IMR-90 (cell line): ENCODE data around the gene ABHD16B. TPM values are rescaled to one million over a fixed set of nuclear protein-coding genes. Genes with fewer than 3 reads are reported as not detected.

Source experiments
- ATAC-seq: fragments of 200-7000 bp; cut with Tn5 transposase; 2 replicates; pipeline ENCODE4 v1.9.1; 2020; ENCODE audit warnings: low read depth, mild to moderate bottlenecking, moderate library complexity
- BruUV-seq: library from RNA; stranded (reverse); fragments of 400-500 nt; replicated peaks from 2 replicates; lab custom pipeline; 2021; lab: Mats Ljungman, UMichigan
- CTCF ChIA-PET: fragments of 300-600 bp; formaldehyde crosslinking; extraction: SDS; loops from one replicate; lab custom pipeline; 2021; ENCODE audit warnings: antibody characterized with exemption; lab: Yijun Ruan, JAX
- POLR2A ChIA-PET: fragments of 300-600 bp; sonication (Branson Sonifier 250); formaldehyde crosslinking; loops from one replicate; lab custom pipeline; 2022; ENCODE audit warnings: antibody characterized with exemption; ENCODE audit not compliant: unreplicated experiment; lab: Charles Lee
- DNase-seq: peaks from one replicate; pipeline ENCODE4 v3.0.0; 2013
- H2AFZ ChIP-seq: replicated peaks from 2 replicates; pipeline ENCODE3; 2013; ENCODE audit warnings: low read length, mild to moderate bottlenecking; ENCODE audit not compliant: poor library complexity
- H2AK5ac ChIP-seq: 2 replicates; pipeline ENCODE4 v1.6.1; 2013; ENCODE audit warnings: low read depth, low read length, inconsistent platforms
- H2AK9ac ChIP-seq: replicated peaks from 2 replicates; pipeline ENCODE3; 2013; ENCODE audit warnings: mild to moderate bottlenecking, low read depth, low read length, moderate library complexity; ENCODE audit not compliant: poor library complexity
- H2BK120ac ChIP-seq: 2 replicates; pipeline ENCODE4 v1.6.1; 2013; ENCODE audit warnings: low read depth, low read length, inconsistent platforms
- H2BK15ac ChIP-seq: 3 replicates; pipeline ENCODE4 v1.6.1; 2013; ENCODE audit warnings: low read depth, low read length, inconsistent platforms
- H2BK20ac ChIP-seq: 2 replicates; pipeline ENCODE4 v1.6.1; 2013; ENCODE audit warnings: low read depth, mild to moderate bottlenecking, inconsistent platforms, low read length, moderate library complexity
- H2BK5ac ChIP-seq: 2 replicates; pipeline ENCODE4 v1.6.1; 2013; ENCODE audit warnings: mild to moderate bottlenecking, low read depth, low read length, inconsistent platforms; ENCODE audit not compliant: poor library complexity, severe bottlenecking
- H3K14ac ChIP-seq: replicated peaks from 2 replicates; pipeline ENCODE4 v1.6.1; 2013; ENCODE audit warnings: low read depth, low read length, inconsistent platforms
- H3K18ac ChIP-seq: 2 replicates; pipeline ENCODE4 v1.6.1; 2013; ENCODE audit warnings: low read depth, low read length, control low read depth
- H3K23ac ChIP-seq: 2 replicates; pipeline ENCODE4 v1.6.1; 2013; ENCODE audit warnings: low read depth, low read length, inconsistent platforms
- H3K27ac ChIP-seq: 2 replicates; pipeline ENCODE4 v1.5.1; 2013; ENCODE audit warnings: mild to moderate bottlenecking, control low read depth, low read length; ENCODE audit not compliant: insufficient read depth
- H3K27me3 ChIP-seq: 2 replicates; pipeline ENCODE4 v1.6.1; 2013; ENCODE audit warnings: low read length; ENCODE audit not compliant: control insufficient read depth, insufficient read depth
- H3K36me3 ChIP-seq: 2 replicates; pipeline ENCODE4 v1.6.1; 2013; ENCODE audit warnings: low read length, mixed read lengths; ENCODE audit not compliant: control insufficient read depth, insufficient read depth
- H3K4ac ChIP-seq: 2 replicates; pipeline ENCODE4 v1.6.1; 2013; ENCODE audit warnings: low read depth, low read length, inconsistent platforms
- H3K4me1 ChIP-seq: 2 replicates; pipeline ENCODE4 v1.6.1; 2013; ENCODE audit warnings: low read length, mixed read lengths; ENCODE audit not compliant: control insufficient read depth, insufficient read depth
- H3K4me2 ChIP-seq: 2 replicates; pipeline ENCODE4 v1.6.1; 2013; ENCODE audit warnings: low read depth, mild to moderate bottlenecking, control low read depth, low read length, moderate library complexity
- H3K4me3 ChIP-seq: 2 replicates; pipeline ENCODE4 v1.5.1; 2013; ENCODE audit warnings: low read depth, mild to moderate bottlenecking, control low read depth, low read length, moderate library complexity; ENCODE audit not compliant: insufficient read depth
- H3K56ac ChIP-seq: 2 replicates; pipeline ENCODE4 v1.6.1; 2013; ENCODE audit warnings: low read length, inconsistent platforms; ENCODE audit not compliant: insufficient read depth; ENCODE audit errors: extremely low read depth
- H3K79me1 ChIP-seq, 2 experiments: 2 replicates each; pipeline ENCODE4 v1.6.1; 2013; ENCODE audit warnings: low read length in 2 of 2, inconsistent platforms in 1 of 2, low read depth in 1 of 2
- H3K9ac ChIP-seq: 2 replicates; pipeline ENCODE4 v1.6.1; 2013; ENCODE audit warnings: low read depth, low read length, control low read depth
- H3K9me1 ChIP-seq: 2 replicates; pipeline ENCODE4 v1.6.1; 2013; ENCODE audit warnings: low read length, inconsistent platforms; ENCODE audit not compliant: insufficient read depth
- H3K9me3 ChIP-seq: 2 replicates; pipeline ENCODE4 v1.6.1; 2013; ENCODE audit warnings: low read length; ENCODE audit not compliant: control insufficient read depth, insufficient read depth
- H4K20me1 ChIP-seq: 2 replicates; pipeline ENCODE4 v1.6.1; 2013; ENCODE audit warnings: low read length, inconsistent platforms; ENCODE audit not compliant: insufficient read depth
- H4K5ac ChIP-seq: 2 replicates; pipeline ENCODE4 v1.6.1; 2013; ENCODE audit warnings: mild to moderate bottlenecking, low read depth, low read length, control low read depth
- H4K8ac ChIP-seq, 2 experiments: 2 replicates each; pipeline ENCODE4 v1.6.1; 2013; ENCODE audit warnings: low read depth in 2 of 2, low read length in 2 of 2, control low read depth in 1 of 2, inconsistent platforms in 1 of 2
- H4K91ac ChIP-seq: 2 replicates; pipeline ENCODE4 v1.6.1; 2013; ENCODE audit warnings: low read depth, low read length, inconsistent platforms; ENCODE audit not compliant: insufficient read depth
- CEBPB ChIP-seq: IDR thresholded peaks from 2 replicates; pipeline ENCODE4 v1.6.1; 2012; ENCODE audit warnings: low read depth, low read length, improper control_type of control experiment
- FOS ChIP-seq: fragments of 150-350 bp; IDR thresholded peaks from 2 replicates; pipeline ENCODE4 v1.6.1; 2016; ENCODE audit warnings: low read depth, low read length
- MAFK ChIP-seq: IDR thresholded peaks from 2 replicates; pipeline ENCODE4 v1.6.1; 2012; ENCODE audit warnings: low read depth, low read length, improper control_type of control experiment
- NFE2L2 ChIP-seq: fragments of 150-350 bp; IDR thresholded peaks from 2 replicates; pipeline ENCODE4 v1.6.1; 2016; ENCODE audit warnings: low read depth, mild to moderate bottlenecking, low read length
- POLR2A ChIP-seq: IDR thresholded peaks from 2 replicates; pipeline ENCODE4 v1.6.1; 2012; ENCODE audit warnings: mild to moderate bottlenecking, low read depth, low read length
- RAD21 ChIP-seq: IDR thresholded peaks from 2 replicates; pipeline ENCODE4 v1.6.1; 2012; ENCODE audit warnings: low read length, improper control_type of control experiment
- WGBS, 2 experiments: methylation state at CpG; one replicate each; pipeline versions ENCODE4 v1.1.5 to v1.1.7; 2013; ENCODE audit warnings: missing lambda C conversion rate in 2 of 2; ENCODE audit not compliant: insufficient read length in 1 of 2; ENCODE audit errors: extremely low coverage in 2 of 2; 5-methylcytosine and 5-hydroxymethylcytosine counted together
- dilution Hi-C: fragments of 300-500 bp; cut with HindIII; formaldehyde crosslinking; loops from one replicate; pipeline ENCODE4 v1.14.3; 2018; ENCODE audit warnings: low sequenced_read_pairs; ENCODE audit not compliant: unreplicated experiment
- in situ Hi-C: fragments of 300-500 bp; cut with MboI; formaldehyde crosslinking; loops from 3 replicates; pipeline ENCODE4 v1.14.3; 2019; ENCODE audit warnings: low sequenced_read_pairs, inconsistent platforms, mixed read lengths
- intact Hi-C: fragments of 100-400 bp; cut with micrococcal nuclease; formaldehyde crosslinking; loops from 2 replicates; pipeline ENCODE4 v1.10.0; 2022
- polyA plus RNA-seq, 3 experiments: library from polyadenylated mRNA; depleted of rRNA; stranded (reverse); fragments of >200 nt; gene quantifications; 2 replicates each; pipeline ENCODE4 v1.2.3, GENCODE V29; 2012; ENCODE audit warnings: low replicate concordance in 1 of 3
- total RNA-seq: library from RNA; depleted of rRNA; stranded (reverse); fragments of >200 nt; gene quantifications from 2 replicates; pipeline ENCODE4 v1.2.3, GENCODE V29; 2012

ABHD16B gene
- total and polyA plus RNA-seq, 2 of the 4 experiments (the other 2 are of a cell fraction), result 0.05 TPM; not detected in 1

DNA sequence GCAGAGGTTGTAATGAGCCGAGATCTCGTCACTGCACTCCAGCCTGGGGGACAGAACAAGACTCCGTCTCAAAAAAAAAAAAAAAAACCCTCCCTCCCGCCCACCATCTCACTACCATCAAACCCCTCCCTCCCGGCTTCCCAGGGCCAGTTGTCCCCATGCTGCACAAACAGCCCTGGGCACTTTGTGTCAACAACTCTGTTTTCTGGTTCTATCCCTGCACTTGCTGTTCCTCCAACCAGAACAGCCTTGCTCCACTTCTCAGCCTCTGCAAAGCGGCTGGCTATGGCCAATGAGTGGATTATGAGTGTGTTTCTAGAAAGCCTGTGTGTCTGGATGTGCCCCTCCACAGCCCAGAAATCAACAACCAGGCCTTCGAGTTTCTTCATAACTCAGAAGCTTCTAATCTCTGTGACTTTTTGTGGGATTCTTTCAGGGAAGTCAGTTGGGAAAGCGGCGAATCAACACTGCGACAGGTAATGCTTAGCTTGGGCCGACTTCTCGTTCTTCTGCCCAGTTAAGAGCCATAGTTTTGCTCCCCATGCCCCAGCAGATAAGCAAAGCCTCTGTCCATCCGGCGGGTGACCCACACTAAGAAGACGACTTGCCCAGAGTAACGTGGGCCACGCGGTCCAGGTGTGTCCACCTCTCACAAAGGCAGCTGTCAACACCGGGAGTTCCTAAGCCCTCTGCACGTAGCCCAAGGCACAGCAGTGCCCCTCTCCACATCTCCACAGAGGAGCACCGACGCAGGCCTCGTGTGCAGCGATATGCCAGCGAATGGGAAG, 35.8 kb upstream of the ABHD16B start:
- peaks cover 52% of the 10 kb centered on the region for H4K20me1 ChIP-seq
- no peak overlapping the region; the same call in 1 of the 2 replicates for H2AK5ac ChIP-seq
- no peak overlapping the region for H3K23ac ChIP-seq
- H2BK15ac ChIP-seq, result no peak overlapping the region
- H3K79me1 ChIP-seq, result peaks cover 29 to 77% of the 10 kb centered on the region in 2 experiments
- H4K91ac ChIP-seq, result no peak overlapping the region
- H2AFZ ChIP-seq, result no peak overlapping the region
- 98% methylated on average over 5 of the region's 25 CpGs; no CpG with 5 or more reads in 1 of the 2 experiments for WGBS, 2 experiments
- no peak overlapping the region for H4K8ac ChIP-seq
- BruUV-seq, result no TSS peak
- DNase-seq (no peak), ATAC-seq (no peak)
- H3K9ac ChIP-seq, result no peak overlapping the region
- dilution Hi-C loops (no loop called here), intact Hi-C loops (no loop called here), in situ Hi-C loops (no loop called here)
- H3K56ac ChIP-seq, result no peak overlapping the region
- no peak overlapping the region for H2BK5ac ChIP-seq
- H3K4ac ChIP-seq, result no peak overlapping the region
- peaks cover 21% of the 10 kb centered on the region for H3K9me1 ChIP-seq
- 0 out of 2 replicates have a peak, but pooled peaks cover 3% of the 10 kb centered on the region for H3K36me3 ChIP-seq
- no peak overlapping the region for H2AK9ac ChIP-seq
- H3K18ac ChIP-seq, result no peak overlapping the region
- H3K4me1 ChIP-seq, result peaks cover 18% of the 10 kb centered on the region
- H3K9me3 ChIP-seq, result no peaks in the 10 kb centered on the region
- no peak overlapping the region for H3K14ac ChIP-seq
- no peaks in the 10 kb centered on the region for H3K27me3 ChIP-seq
- TF ChIP-seq CEBPB (no peak), RAD21 (no peak), NFE2L2 (no peak), FOS (no peak), POLR2A (no peak), MAFK (no peak)
- no peak overlapping the region for H3K27ac ChIP-seq
- ChIA-PET POLR2A (no interaction called here), CTCF (no interaction called here)
- no peak overlapping the region for H3K4me3 ChIP-seq
- no peak overlapping the region for H2BK20ac ChIP-seq
- H3K4me2 ChIP-seq, result no peak overlapping the region
- no peak overlapping the region for H2BK120ac ChIP-seq
- no peak overlapping the region for H4K5ac ChIP-seq
